GM12872 (cell line): ENCODE measurements around the gene ZNF473.

Experiments used
- CTCF ChIP-seq: IDR thresholded peaks from 3 replicates; pipeline ENCODE4 v1.5.1; 2011; ENCODE audit warnings: low read depth, mild to moderate bottlenecking, low read length, moderate library complexity; ENCODE audit not compliant: insufficient read depth

Gene ZNF473

GRCh38 chr19:50050406-50051227 is 24.8 kb downstream of the ZNF473 start:
- TF ChIP-seq CTCF = no peak

- TF ChIP-seq CTCF = no peak
These were observed 26.2 kb downstream of the ZNF473 start for GRCh38 chr19:50051964-50052363.

- TF ChIP-seq CTCF = no peak
These were observed 27.3 kb downstream of the ZNF473 start for GRCh38 chr19:50053119-50053518.

GRCh38 chr19:50058425-50058824 is 32.6 kb downstream of the ZNF473 start:
- no peak for TF ChIP-seq CTCF

- TF ChIP-seq CTCF = no peak
These were observed 33.2 kb downstream of the ZNF473 start for GRCh38 chr19:50059045-50059444.

- TF ChIP-seq CTCF = no peak
These were observed 34.3 kb downstream of the ZNF473 start for GRCh38 chr19:50060107-50060506.

- no peak for TF ChIP-seq CTCF
These were observed 35.8 kb downstream of the ZNF473 start for GRCh38 chr19:50061650-50062049.
